GM11168 (cell line): ENCODE results near the gene DDAH2.

ENCODE experiments used
- in situ Hi-C: fragments of 300-500 bp; cut with MboI; formaldehyde crosslinking; loops from one replicate; pipeline ENCODE4 v1.12.0; 2022; ENCODE audit warnings: low sequenced_read_pairs; ENCODE audit not compliant: unreplicated experiment

The DDAH2 gene

GRCh38 chr6:31700740-31701401 is 28.2 kb downstream of the DDAH2 start:
- in situ Hi-C loops: no loop called here

DNA sequence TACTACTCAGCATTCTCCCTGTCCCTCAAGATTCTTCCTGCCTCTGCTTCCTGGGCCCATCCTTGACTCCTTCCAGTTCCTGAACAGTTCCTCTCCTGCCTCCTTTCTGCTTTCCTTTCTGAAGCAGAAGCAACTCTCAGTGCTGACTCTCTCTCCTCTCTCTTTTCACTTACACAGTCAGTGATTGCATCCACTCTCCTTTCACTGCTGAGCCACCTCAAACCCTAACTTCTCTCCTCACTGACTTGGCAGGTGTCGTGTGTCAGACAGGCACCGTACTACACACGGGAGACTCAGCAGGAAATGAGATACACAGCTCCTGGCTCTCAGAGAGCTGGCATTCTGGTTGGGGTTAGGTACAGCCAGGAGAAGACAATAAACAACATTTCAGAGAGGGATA is 31.5 kb downstream of the DDAH2 start:
- in situ Hi-C loops: no loop called here

DNA sequence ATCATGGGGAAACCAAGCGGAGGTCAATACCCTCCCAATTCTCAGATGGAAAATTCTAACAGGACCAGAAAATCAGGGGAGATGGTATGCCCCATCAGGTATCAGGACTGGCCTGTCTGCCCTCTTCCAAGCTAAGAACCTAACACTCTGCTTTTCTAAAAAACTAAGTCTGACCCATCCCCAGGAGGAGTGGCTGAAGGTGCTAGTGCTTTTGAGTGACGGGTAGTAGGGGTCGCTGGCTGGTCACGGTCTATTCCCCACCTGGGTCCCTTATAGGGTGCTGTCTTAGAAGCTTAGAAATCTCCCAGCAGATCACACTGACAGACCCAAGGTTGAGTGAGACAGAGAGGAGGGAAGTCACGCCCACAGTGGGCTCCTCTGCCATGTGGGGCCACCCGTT is 35.6 kb downstream of the DDAH2 start:
- in situ Hi-C loops: no loop called here

DNA sequence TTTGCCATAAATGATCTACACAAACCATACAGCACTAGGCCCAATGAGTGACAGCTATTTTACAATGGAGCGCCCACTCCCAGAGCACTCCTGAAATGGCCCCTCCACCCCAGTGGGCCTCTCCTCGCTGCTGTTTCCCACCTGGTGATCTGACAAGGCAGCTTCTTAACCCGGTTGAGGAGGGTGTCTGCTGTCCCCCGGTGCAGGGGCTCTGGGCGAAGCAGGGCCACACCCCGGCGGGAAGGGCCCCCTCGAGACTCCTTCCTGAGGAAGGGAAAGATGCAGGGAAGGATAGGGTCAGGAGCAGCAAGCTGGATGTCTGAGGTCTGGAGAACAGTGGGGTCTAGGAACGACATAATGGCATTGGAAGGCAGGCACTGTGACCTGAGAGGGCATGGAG is 36.2 kb downstream of the DDAH2 start:
- in situ Hi-C loops: no loop called here

DNA sequence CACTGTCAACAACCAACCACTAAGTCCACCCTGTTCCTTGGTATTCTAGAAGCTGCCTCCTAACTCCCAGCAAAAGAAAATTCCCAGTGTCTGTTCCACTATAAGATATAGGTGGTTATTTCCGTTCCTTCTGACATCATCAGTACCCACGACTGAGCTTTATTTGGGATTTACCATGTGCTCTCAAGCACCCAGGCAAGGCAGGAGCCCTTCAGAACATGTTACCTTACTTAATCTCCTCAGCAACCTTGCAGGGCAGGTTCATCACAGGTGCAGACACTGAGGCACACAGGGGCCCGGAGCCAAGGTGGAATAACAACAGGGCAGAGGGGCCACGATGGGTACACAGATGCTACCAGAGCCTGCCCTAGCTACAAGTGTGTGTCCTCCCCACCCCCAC is 36.7 kb downstream of the DDAH2 start:
- in situ Hi-C loops: no loop called here

GRCh38 chr6:31691564-31692108 is 37.5 kb downstream of the DDAH2 start:
- in situ Hi-C loops: no loop called here

DNA sequence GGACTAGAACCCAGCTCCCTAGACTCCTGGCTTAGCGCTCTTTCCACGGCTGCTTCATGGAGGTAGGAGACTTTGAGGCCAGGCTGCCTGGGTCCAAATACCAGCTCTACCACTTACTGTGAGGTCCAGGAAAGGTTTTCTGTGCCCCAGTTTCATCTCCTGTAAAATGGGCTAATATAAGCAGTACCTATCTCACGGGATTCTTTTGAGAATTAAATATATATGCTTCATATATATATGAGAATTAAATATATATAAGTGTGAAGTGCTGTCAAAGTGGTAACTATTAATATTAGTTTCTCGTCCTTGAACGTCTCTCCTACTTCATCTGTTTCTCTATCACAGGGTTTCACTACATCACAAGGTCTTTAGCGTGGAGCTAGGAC is 38.0 kb downstream of the DDAH2 start:
- in situ Hi-C loops: no loop called here

DNA sequence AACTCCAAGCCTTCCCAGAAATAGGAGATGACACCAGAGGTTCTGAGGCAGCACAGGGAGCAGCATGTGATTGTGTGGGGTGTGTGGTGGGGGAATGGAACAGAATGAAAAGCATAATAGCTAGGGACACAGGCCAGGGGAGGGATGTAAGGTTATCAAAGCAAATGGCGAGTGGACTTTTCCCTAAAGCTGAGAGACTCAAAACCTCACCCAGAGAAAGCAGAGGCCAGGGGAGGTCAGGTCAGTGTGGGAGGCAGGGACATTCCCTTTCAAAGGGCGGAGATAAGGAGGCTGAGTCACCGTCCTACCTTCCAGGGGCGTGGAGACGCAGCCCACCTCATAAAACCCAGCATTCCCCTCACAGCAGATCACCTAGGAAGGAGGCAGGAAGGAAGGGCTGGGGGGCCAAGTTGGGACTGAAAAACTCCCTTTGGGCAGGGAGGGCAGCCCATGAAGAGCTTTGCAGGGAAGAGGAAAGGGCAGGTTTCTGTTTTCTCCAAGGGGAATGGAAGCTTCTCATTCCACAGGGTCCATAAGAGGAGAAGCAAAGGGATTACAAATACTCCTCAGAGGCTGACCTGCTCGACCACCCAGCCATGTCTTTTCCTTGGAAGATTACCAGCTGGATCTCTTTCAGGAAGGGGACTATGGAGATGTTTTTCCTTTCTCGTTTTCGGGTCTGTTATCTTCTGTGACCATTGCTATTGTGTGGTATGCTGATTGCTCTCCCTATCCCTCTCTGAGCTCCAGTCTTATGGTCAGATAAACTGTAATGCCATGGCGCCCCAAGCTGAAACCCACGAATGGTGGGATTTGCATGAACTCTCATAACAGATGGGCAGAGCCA is 38.6 kb downstream of the DDAH2 start:
- in situ Hi-C loops: no loop called here

GRCh38 chr6:31689249-31690110 is 39.6 kb downstream of the DDAH2 start:
- in situ Hi-C loops: loop anchor here (10.0 kb wide), 1 partner anchor 75 kb away; the partner anchor contains the start of gene SAPCD1

- in situ Hi-C loops: loop anchor here (10.0 kb wide), 1 partner anchor 77 kb away; the partner anchor contains the start of gene SAPCD1
These were observed 41.0 kb downstream of the DDAH2 start for GRCh38 chr6:31687860-31688693.

DNA sequence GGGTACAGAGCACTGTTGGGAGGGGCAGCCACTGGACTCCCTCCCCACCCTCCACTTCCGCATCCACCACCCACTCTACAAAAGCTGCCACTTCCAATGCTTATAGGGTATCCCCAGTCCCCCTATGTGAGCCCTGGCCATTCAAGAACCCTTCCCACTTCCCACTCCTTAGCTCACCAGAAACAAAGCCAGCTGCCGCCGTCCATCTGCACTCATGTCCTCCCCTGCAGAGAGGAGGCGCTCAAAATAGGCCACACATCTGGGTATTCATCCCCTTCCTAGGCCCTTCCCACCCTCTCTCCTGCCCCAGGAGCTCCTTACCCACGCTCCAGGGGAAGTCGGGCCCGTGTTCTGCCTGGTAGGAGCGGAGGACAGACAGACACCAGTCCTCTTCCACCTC is 41.8 kb downstream of the DDAH2 start:
- in situ Hi-C loops: loop anchor here (10.0 kb wide), 1 partner anchor 77 kb away; the partner anchor contains the start of gene SAPCD1

DNA sequence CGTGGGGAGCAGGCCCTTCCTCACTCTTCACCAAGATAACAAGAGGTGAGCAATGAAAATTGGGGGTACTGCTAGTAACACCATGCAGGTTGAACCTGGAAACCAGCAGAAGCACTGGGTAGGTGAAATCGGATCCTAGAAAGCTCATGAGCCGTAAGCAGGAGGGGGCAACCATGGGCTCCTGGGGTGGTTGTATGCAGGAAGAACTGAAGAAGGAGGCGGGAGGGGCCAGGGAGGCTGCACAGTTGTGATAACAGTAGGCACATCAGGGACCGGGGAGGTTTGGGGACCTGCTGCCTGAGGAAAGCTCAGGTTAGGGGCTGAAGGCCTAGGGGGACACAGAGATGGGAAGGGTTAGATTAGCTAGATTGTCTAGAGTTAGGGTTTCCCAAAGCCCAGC is 42.6 kb downstream of the DDAH2 start:
- in situ Hi-C loops: loop anchor here (10.0 kb wide), 1 partner anchor 78 kb away; the partner anchor contains the start of gene SAPCD1

DNA sequence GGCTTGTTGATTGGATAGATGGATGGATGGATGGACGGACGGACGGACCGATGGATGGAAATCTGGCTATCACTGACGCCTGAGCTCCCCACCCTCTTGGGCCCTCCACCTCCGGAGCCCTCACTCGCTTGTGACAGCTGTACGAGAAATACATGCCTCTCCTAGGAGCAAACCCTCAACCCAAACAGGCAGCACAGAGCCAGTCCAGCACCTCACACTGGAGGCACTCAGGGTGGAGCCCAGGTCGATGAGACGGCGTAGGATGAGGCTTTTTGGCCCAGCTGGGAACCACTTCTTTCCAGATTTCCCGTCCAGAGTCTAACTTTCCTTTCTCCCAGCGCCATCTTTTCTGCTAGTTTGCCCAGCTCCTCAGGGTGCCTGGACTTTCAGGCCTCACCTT is 45.5 kb downstream of the DDAH2 start:
- in situ Hi-C loops: loop anchor here (10.0 kb wide), 1 partner anchor 81 kb away; the partner anchor contains the start of gene SAPCD1

DNA sequence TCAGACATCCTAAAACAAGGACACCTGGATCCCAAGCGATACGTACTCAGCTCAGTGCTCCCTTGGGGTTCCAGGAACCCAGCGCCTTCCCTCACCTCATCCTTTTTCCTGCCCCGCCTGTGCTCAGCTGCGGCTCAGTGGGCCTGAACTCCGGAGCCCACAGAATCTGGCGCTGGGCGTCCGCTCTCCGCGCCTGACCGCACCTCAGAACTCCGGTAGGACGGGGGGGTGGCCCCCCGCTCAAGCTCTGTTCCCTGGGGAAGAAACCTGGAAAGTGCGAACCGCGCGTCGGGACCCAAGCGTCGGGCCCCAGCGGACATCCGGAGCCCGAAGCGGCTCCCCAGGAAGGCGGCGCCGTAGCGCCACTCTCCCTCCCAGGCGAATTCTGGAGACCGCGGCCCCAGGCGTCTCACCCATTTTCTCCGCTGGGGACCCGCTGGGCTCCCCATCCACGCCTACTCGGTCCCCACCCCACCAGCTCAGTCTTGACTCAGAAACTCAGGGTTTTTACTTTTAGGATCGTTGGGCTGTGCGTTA is 47.9 kb downstream of the DDAH2 start:
- in situ Hi-C loops: loop anchor here (10.0 kb wide), 1 partner anchor 84 kb away; the partner anchor contains the start of gene SAPCD1

GRCh38 chr6:31680226-31681134 is 48.6 kb downstream of the DDAH2 start, which contains the start of gene LY6G5C:
Gene LY6G5C, minus strand, starts transcription at chr6:31681067. Its CDS starts 694 bp downstream, at chr6:31680373.
- in situ Hi-C loops: loop anchor here (10.0 kb wide), 1 partner anchor 84 kb away; the partner anchor contains the start of gene SAPCD1

- in situ Hi-C loops: no loop called here
These were observed 51.1 kb downstream of the DDAH2 start for GRCh38 chr6:31677955-31678354.
